SJSA1 (cell line): ENCODE results near the gene VEPH1. TPM values are rescaled to one million over a fixed set of nuclear protein-coding genes. Genes with fewer than 3 reads are reported as not detected.

Source experiments
- DNase-seq, 2 experiments: peaks; one replicate each; pipeline ENCODE4 v3.0.0-alpha.2; 2015 to 2020; ENCODE audit warnings: low spot score in 2 of 2, low read depth in 1 of 2
- H3K27ac ChIP-seq: fragments of 250-450 bp; sonication (Bioruptor Pico); 2 replicates; pipeline ENCODE4 v1.5.1; 2020; ENCODE audit warnings: mild to moderate bottlenecking, moderate library complexity
- H3K27me3 ChIP-seq: fragments of 250-450 bp; sonication (Bioruptor Pico); replicated peaks from 2 replicates; pipeline ENCODE4 v1.5.1; 2020; ENCODE audit warnings: mild to moderate bottlenecking, moderate library complexity
- H3K36me3 ChIP-seq: fragments of 250-450 bp; sonication (Bioruptor Pico); 2 replicates; pipeline ENCODE4 v1.5.1; 2020; ENCODE audit warnings: mild to moderate bottlenecking
- H3K4me1 ChIP-seq: fragments of 250-450 bp; sonication (Bioruptor Pico); replicated peaks from 2 replicates; pipeline ENCODE4 v1.6.1; 2021; ENCODE audit warnings: mild to moderate bottlenecking
- H3K4me3 ChIP-seq: fragments of 250-450 bp; sonication (Bioruptor Pico); 2 replicates; pipeline ENCODE4 v1.5.1; 2020; ENCODE audit warnings: mild to moderate bottlenecking
- H3K9me3 ChIP-seq: fragments of 250-450 bp; sonication (Bioruptor Pico); replicated peaks from 2 replicates; pipeline ENCODE4 v1.5.1; 2020; ENCODE audit warnings: mild to moderate bottlenecking
- total RNA-seq: library from RNA; depleted of rRNA; stranded (reverse); fragments of >200 nt; shearing (Covaris generic); gene quantifications from 2 replicates; pipeline ENCODE4 v1.2.3, GENCODE V29; 2014

Gene VEPH1
- total RNA-seq, 1 experiment from 2014 or later, result 14.3 TPM

DNA sequence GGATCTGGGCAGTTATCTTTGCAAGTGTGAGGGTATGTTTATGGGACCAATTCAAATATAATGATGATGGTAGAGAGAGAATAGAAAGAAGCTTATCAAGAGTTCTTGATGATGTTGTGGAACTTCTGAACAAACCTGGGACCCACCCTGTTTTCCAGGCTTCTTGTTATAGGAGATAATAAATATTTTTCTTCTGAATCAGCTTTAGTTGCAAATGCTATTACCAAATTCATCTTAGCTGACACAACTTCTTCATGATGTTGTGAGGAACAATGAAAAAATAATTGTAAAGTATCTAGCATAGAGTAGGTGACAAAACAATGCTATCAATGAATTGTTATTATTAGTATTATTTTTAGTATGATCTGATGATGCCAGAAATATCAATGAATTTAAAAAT, 110.1 kb downstream of the VEPH1 start:
- DNase-seq, result no peak
- no peak overlapping the region for H3K27ac ChIP-seq
- H3K4me3 ChIP-seq, result no peak overlapping the region

DNA sequence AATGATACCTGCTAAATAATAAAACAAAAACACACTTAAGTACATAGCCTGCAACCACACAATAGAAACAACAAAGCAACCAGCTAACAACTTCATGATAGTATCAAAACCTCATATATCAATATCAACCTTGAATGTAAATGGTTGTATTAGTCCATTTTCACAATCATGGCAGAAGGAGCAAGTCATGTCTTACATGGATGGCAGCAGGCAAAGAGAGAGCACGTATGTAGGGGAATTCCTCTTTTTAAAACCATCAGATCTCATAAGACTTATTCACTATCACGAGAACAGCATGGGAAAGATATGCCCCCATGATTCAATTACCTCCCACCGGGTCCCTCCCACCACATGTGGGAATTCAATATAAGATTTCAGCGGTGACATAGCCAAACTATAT, 111.1 kb downstream of the VEPH1 start:
- Histone ChIP-seq H3K4me1 (peaks cover 35% of the 10 kb centered on the region), H3K27me3 (no peaks in the 10 kb centered on the region), H3K36me3 (no peaks in the 10 kb centered on the region; the same call in 1 of the 2 replicates), H3K27ac (no peak overlapping the region), H3K9me3 (no peaks in the 10 kb centered on the region), H3K4me3 (no peak overlapping the region)
- DNase-seq, result no peak

More for the DNA sequence above, 110.1 kb downstream of the VEPH1 start:
- H3K9me3 ChIP-seq, result no peaks in the 10 kb centered on the region
- no peaks in the 10 kb centered on the region for H3K27me3 ChIP-seq
- no peaks in the 10 kb centered on the region; the same call in 1 of the 2 replicates for H3K36me3 ChIP-seq
- H3K4me1 ChIP-seq, result peaks cover 33% of the 10 kb centered on the region

DNA sequence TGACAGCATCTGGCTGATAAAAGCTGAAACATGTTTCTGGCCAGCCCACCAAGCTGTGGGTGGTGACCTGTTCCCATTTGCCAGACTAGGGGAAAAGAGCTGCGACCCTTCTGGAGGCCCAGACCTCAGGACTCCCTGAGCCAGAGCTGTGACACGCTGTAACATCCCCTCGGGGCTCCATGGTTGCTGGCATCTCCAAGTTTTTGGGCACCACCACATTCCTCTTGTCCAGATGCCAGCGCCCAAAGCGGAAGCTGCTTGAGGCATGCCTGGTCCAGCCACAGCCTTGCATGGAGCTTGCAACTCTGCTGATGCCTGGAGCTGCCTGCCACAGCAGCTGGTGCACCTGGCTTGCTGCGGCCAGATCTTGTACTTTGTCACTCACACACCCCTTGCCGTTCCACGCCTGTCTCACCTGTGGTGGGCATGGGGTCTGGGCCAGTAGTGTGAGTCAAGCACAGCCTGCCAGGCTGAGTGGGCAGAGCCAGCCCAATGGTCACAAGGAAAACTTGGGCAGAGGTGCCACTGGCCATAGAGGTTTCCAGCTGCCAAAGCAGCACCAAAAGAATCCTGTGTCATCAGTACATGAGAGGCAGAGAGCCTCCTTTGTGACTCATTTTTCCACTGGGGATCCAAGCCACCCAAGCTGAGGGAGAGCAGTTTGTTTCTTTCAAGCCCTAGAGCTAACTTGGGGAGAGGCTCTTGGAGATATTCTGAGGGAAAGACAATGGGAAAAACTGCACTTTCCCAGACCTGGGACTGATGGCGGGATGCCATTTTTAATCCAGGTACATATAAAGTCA, 112.3 kb downstream of the VEPH1 start:
- peak in 1 of 2 experiments; percentile 16 for DNase-seq
- no peaks in the 10 kb centered on the region; the same call in 1 of the 2 replicates for H3K36me3 ChIP-seq

DNA sequence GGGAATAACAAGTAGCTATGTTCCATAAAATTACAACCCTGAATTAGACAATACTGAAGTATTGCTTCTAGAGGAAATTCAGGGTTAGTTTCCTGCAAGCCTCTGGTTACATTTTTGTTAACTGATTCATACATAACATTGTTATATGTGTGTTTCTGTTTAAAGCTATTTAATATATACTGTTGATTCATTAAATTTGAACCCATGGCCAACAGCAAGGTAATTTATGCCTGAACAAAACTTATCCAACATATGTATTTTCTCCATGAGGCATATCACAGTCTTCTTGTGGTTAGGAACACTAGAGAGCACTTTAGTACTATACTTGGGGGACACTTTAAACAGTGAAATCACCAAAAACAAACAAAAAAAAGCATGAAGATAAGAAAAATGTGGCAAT, 114.2 kb downstream of the VEPH1 start:
- Histone ChIP-seq H3K4me1 (peaks cover 35% of the 10 kb centered on the region), H3K27ac (no peak overlapping the region), H3K36me3 (no peaks in the 10 kb centered on the region; the same call in 1 of the 2 replicates), H3K9me3 (no peaks in the 10 kb centered on the region), H3K27me3 (no peaks in the 10 kb centered on the region), H3K4me3 (no peak overlapping the region)
- DNase-seq, result peak in 1 of 2 experiments; percentile 35

More for the DNA sequence above, 112.3 kb downstream of the VEPH1 start:
- Histone ChIP-seq H3K9me3 (no peaks in the 10 kb centered on the region), H3K27me3 (no peaks in the 10 kb centered on the region), H3K4me3 (no peak overlapping the region), H3K27ac (no peak overlapping the region), H3K4me1 (peaks cover 35% of the 10 kb centered on the region)

DNA sequence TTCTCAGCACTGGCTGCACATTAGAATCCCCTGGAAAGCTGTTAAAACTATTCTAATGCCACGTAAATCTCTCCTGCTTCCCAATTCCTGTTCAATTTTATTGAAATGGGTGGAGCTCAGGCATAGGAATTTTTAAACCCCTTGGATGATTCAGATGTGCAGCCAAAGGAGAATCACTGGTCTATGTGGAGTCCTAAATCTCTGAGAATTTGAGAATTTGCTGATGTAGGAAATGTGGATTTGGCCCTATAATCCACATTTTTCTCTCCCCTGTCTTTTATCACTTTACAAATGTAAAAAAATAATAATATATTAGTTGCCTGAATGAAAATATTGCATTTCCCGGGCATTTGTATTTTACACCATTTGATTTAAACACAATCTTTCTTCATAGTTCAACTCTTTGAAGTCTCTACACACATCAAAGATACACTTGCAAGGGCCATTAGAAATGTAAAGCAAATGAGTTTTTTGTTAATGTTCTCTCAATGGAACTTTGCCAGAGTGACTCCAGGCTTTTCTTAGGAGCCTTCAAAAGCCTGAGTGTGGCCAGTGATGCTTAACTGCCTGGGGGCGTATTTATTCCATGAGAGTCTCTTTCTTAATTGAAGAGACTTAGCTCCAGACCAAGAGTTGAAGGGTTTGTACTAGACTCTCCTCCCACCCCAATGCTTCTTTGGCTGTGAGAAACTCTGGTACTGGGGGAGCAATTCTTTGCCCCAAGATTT, 115.3 kb downstream of the VEPH1 start:
- no peak for DNase-seq
- Histone ChIP-seq H3K27me3 (no peaks in the 10 kb centered on the region), H3K4me1 (peaks cover 35% of the 10 kb centered on the region), H3K27ac (no peak overlapping the region), H3K9me3 (no peaks in the 10 kb centered on the region), H3K4me3 (no peak overlapping the region), H3K36me3 (no peaks in the 10 kb centered on the region; the same call in 1 of the 2 replicates)

DNA sequence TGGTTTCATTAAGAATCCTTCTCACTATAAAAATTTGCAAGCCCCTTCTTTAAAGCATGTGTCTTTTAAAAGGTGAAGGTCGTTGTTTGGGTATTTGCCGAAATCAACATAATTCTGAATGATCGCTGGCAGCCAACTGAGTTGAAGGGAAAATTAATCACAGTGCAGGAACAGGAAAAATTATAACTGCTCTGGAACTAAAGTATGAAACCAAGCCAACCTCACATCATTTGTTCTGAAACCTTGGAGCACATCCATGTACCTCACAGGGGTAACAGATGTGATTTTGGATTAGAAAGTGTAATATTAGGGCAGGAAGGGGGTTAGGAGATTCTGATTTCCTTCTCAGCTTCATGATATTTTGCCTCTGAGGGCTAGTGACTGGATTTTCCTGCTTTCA, 118.7 kb downstream of the VEPH1 start:
- Histone ChIP-seq H3K9me3 (no peaks in the 10 kb centered on the region), H3K27ac (no peak overlapping the region), H3K36me3 (0 out of 2 replicates have a peak, but pooled peaks cover under 1% of the 10 kb centered on the region), H3K4me1 (peaks cover 16% of the 10 kb centered on the region), H3K27me3 (no peaks in the 10 kb centered on the region), H3K4me3 (no peak overlapping the region)
- no peak for DNase-seq

DNA sequence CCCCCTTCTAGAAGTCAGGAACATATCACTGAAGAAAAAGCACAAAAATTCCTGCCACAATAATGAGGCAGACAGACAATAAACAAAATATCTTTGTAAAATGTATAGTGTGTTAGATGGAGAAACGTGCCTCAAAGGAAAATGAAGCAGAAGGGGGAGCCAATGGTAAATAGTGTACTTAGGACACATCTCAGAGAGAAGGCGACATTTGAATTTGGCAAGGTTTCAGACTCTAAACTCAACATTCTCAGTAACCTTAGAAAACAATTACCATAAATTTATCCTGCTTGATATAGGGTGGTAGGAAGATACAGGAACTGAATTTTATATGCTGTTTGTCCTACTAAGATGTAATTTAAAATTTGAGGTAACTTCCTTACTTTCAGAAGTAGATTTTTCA, 119.2 kb downstream of the VEPH1 start:
- DNase-seq, result no peak
- Histone ChIP-seq H3K27ac (no peak overlapping the region), H3K4me3 (no peak overlapping the region), H3K9me3 (no peaks in the 10 kb centered on the region), H3K36me3 (0 out of 2 replicates have a peak, but pooled peaks cover 3% of the 10 kb centered on the region), H3K27me3 (no peaks in the 10 kb centered on the region), H3K4me1 (peaks cover 11% of the 10 kb centered on the region)

DNA sequence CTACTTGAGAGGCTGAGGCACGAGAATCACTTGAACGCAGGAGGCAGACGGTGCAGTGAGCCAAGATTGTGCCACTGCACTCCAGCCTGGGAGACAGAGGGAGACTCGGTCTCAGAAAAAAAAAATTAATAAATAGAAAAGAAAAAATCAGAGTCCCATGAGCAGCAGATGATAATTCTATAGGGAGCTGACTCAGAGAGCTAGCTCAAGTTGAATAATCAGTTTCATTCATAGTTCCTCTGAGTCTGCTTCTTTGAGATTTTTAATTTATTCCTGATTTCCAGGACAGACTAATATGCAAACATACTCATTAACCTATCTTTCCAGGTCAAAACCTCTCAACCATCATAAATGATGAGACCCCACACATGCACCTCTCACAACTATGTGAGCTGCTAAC, 121.6 kb downstream of the VEPH1 start:
- H3K9me3 ChIP-seq, result no peaks in the 10 kb centered on the region
- DNase-seq, result no peak
- 0 out of 2 replicates have a peak, but pooled peaks cover 3% of the 10 kb centered on the region for H3K36me3 ChIP-seq
- no peak overlapping the region for H3K27ac ChIP-seq
- H3K27me3 ChIP-seq, result no peaks in the 10 kb centered on the region
- no peaks in the 10 kb centered on the region for H3K4me1 ChIP-seq
- no peak overlapping the region for H3K4me3 ChIP-seq

DNA sequence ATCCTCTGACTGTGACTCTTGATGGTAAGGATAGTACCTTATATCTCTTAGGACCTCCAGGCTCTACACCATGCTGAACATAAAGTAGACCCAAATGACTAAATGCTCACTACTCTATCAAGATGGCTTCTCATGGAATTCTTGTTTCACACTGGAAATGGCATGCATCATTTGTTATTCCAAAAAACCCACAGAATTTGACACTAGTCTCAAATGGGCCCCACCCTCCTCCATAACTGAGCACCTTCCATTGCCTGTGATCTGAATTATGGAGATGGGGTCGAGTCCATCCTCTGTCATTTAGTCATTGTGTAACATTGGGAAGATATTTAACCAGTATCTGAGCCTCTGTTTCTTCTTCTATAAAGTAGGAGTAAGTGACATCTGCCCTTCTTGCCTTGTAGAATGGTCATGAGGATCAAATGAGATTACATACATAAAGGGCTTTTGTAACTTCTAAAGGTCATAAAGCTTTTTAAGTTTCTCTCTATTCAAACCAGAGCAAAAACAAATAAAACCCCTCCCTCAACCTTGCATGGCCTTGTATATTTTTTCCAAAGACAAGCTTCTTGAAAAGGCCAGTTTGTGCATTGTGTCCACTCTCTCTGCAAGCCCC, 123.6 kb downstream of the VEPH1 start:
- H3K36me3 ChIP-seq, result 0 out of 2 replicates have a peak, but pooled peaks cover 3% of the 10 kb centered on the region
- H3K27ac ChIP-seq, result no peak overlapping the region
- no peak overlapping the region for H3K4me3 ChIP-seq
- no peaks in the 10 kb centered on the region for H3K27me3 ChIP-seq
- peaks cover 6% of the 10 kb centered on the region; the same call in 1 of the 2 replicates for H3K4me1 ChIP-seq
- DNase-seq, result no peak
- no peaks in the 10 kb centered on the region for H3K9me3 ChIP-seq

DNA sequence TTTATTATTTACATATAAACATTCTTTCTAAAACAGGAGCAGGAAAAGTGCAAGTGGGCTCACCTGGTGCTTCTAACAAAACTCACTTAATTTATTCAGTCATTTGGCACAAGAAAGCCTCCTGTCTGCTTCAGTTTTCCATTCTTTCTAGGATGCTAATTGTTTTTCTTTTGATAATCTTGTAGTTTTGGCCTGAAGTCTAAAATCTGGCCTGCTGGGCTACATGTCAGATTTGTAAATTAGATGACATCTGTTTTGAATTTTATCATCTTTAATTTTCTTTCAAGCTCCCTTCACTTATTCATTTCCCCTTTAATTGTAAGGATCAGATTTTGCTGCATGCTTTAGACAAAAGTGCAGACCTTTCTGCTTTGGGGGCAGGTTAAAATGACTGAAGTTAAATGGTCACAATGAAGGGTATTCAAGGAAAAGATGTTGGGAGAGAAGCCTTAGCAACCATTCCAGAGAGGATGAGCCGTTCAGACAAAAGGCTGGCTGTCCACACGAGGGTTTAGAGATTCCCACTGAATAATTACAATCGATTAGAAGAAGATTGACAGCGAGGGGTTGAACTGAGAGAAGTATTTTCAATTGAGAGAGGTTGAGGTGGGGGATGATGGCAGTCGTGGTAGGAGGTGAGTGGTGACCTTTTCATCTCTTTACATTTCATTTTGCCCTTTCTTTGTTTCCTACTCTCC, 126.5 kb downstream of the VEPH1 start:
- no peaks in the 10 kb centered on the region for H3K9me3 ChIP-seq
- DNase-seq, result no peak
- H3K27me3 ChIP-seq, result no peaks in the 10 kb centered on the region
- H3K27ac ChIP-seq, result no peak overlapping the region
- peaks cover 22% of the 10 kb centered on the region for H3K4me1 ChIP-seq
- H3K36me3 ChIP-seq, result 0 out of 2 replicates have a peak, but pooled peaks cover 3% of the 10 kb centered on the region
- no peak overlapping the region for H3K4me3 ChIP-seq

DNA sequence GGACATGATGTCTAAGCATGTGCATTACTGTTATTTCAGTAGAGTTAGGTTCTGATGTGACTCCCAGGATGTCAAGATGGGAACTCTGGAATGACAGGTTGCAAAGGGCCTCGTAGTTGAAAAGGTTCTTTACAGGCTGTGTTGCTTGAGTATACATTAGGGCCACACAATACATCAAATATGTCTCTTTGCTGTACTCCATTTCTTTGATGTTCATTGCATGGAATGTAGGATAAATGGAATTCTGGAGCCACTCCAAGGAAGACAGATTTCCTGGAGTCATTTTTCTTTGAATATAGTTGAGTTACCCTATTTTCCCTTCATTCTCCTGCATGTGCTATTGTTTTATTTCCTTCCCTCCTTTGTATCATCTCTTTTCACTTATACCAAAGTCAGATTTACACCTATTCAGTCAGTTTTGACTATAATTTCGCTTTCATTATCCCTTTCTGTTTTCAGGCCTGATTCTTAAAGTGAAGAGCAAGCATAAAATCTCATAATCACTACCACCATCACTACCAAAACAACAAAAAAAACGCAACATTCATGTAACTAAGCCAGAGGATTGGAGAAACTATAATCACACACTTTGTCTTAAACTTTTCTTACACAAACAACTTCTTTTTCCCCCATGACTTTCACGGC, 127.8 kb downstream of the VEPH1 start:
- no peak for DNase-seq
- Histone ChIP-seq H3K27me3 (no peaks in the 10 kb centered on the region), H3K27ac (no peak overlapping the region), H3K9me3 (no peaks in the 10 kb centered on the region), H3K4me1 (peaks cover 22% of the 10 kb centered on the region), H3K4me3 (no peak overlapping the region), H3K36me3 (0 out of 2 replicates have a peak, but pooled peaks cover 3% of the 10 kb centered on the region)

DNA sequence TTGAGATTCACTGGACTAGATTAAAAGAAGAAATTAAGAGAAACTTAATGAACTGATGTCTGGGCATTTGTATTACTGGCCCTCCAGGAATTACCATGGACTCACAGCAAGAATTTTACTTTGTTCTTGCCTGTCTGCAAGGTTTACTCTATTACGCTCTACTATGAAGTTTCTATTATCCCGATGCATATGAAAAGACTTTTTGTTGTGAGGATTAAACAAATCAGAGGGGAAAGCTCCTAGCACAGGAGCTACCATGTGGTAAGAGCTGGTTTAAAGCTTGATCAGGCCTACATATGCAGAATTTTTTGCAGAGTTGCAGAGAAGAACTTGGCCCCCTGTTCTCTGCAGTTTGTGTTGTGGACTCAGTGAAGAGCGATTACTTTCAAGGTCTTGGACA, 128.3 kb downstream of the VEPH1 start:
- H3K4me1 ChIP-seq, result peaks cover 22% of the 10 kb centered on the region
- no peak for DNase-seq
- H3K4me3 ChIP-seq, result no peak overlapping the region
- no peak overlapping the region for H3K27ac ChIP-seq
- no peaks in the 10 kb centered on the region for H3K9me3 ChIP-seq
- 0 out of 2 replicates have a peak, but pooled peaks cover 3% of the 10 kb centered on the region for H3K36me3 ChIP-seq
- no peaks in the 10 kb centered on the region for H3K27me3 ChIP-seq

DNA sequence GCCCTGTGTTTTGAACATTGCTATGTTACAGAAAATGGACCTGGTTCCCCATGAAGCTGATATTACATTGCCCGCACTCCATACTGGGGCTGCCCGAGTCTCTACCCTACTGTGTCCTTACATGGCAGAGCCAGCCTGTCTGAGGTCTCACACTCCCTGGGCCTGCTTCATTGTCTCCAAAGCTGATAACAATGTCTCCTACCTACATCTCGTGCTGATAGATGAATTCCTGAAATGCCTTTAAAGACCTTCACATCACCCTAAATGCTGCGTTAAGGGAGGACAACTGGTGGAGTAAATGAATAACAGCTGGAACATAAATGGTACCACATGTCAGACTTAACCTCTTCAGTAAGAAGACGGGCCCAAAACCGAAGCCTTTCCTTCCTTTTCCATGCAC, 129.4 kb downstream of the VEPH1 start:
- Histone ChIP-seq H3K27ac (peak overlapping the region; percentile 15; the same call in 1 of the 2 replicates), H3K4me1 (peaks cover 22% of the 10 kb centered on the region), H3K9me3 (no peaks in the 10 kb centered on the region), H3K27me3 (no peaks in the 10 kb centered on the region), H3K36me3 (no peaks in the 10 kb centered on the region), H3K4me3 (no peak overlapping the region)
- peak in 1 of 2 experiments; percentile 29 for DNase-seq
